GM18526 (cell line): ENCODE measurements around the gene DEDD2.

ENCODE experiments used
- POLR2A ChIP-seq: IDR thresholded peaks from 3 replicates; pipeline ENCODE4 v1.6.1; 2011; ENCODE audit not compliant: insufficient read length; ENCODE audit errors: extremely low read depth

DEDD2 gene

DNA sequence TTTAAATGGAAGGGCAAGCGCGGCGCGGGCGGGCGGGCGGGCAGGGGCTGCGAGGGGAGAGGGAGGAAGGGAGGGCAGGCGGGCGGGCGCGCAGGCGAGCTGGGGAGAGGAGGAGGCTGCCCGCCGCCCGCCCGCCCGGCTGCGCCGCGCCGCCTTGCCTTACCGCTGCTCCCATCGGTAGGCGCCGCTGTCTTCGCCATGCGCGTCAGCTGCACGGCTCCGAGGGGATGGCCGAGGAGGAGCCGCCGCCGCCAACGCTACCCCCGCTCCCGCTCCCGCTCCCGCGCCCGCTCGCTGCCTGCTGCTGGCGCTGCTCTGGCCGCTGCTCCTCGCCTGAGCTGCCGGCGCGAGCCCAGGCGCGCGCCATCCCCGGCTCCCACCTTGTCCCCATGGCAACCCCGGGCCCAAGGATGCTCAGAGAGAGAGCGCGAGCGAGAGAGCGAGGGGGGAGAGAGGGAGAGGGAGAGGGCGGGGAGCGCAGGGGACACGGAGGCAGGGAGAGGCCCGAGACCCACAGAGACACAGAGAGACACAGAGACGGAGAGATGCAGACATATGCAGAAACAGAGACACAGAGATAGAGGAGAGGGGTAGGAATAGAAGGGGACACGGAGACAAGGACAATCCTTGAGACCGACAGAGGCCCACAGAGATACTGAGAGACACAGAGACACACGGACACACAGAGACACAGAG, 40.3 kb downstream of the DEDD2 start:
- no peak for TF ChIP-seq POLR2A

DNA sequence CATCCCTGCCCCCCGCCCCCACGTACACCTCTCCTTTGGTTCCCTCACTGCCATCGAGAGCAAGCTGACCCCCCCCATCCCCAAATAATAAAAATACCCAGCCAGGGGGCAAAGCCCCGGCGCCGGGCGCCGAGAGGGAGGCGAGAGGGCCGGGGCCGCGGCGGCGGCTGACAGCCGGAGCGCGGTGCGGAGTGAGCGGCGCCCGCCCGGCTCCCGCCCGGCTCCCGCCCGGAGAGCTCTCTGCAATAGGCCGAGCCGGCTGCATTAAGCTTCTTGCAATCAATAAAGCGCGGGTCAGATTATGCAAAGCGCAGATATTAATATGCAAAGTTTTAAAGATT, 40.9 kb downstream of the DEDD2 start:
- TF ChIP-seq POLR2A = no peak

DNA sequence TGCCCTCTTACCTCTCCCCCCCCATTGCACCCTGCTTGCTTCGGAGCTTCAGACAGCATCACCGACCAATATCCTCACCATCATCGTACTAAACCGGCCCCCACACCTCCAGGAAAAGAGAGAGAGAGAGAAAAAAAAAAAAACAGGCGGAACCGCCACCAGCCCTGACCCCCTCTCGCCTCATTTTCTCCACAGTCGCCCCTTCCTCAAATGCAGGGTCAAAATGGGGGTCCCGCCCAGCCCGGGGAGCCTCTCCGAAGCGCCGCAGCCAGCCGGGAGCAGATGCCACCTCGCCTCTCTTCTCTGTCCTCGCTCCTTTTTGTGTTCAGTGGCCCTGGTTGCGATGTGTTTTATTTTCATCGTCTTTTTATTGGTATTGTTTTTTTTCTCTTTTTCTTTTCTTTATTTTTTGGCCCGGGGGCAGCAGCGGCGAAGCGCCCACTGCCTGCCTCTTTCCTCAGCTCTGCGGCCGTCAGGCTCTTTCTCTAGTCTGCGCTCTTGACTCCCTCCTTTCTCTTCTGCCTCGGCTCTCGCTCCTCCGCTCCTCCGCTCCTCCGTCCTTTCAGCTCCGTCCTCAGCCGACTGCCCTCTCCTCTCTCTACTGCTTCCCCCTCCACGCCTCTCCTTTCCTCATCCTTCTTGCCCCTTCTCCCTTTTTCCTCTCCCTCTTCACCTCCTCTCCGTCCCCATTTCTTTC, 41.4 kb downstream of the DEDD2 start:
- no peak for TF ChIP-seq POLR2A

DNA sequence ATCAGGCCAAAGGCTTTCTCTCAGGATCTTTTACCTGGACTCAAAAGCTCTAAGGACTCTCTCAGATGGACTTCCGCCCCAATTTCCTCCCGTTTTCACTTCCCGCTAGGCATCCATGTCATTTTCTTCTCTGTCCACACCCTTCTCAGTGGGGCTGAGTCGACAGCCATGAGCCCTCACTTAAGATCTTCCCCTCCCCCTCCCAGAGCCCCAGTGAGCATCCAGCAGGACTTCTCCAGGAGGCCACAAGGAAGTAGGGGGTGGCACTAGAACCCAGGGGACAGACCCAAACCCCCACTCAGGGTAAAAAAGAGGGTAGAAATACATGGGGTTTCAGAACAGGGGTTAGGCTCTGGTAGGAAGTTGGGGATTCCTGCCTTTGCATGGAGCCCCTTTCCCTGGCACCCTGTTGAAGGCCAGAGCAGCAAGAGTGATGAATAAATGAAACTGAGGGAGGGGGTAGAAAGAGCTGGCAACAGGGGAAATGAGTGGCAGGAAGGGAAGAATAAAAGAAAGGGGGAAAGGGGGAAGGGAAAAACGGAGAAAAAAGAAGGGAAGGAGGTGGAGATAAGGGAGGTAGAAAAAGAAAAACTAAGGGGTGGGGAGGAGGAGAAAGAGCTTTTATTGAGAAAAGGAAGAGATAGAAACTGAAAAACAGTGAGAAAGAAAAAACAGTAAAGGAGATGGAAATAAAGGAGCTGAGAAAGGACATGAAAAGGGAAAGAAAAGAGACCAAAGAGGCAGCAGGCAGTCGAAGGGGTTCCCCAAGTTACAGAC, 42.3 kb downstream of the DEDD2 start:
- TF ChIP-seq POLR2A = no peak

DNA sequence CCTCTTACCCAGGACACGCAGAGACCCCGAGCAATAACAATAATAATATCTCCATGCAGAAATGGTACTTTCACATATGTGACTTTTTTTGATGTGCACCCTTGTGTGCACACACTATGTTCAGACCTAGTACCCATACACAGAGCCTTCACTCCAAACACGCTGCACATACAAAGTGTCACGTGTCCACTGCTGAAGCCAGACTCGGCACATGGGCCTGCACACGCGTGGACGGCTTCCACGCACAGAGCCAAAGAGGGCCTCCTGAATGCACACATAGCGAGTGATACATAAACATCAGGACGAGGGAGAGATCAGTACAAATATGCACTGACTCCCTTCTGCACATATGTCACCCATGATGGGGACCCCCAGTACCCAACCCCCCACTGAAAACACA, 43.3 kb downstream of the DEDD2 start:
- TF ChIP-seq POLR2A = no peak

DNA sequence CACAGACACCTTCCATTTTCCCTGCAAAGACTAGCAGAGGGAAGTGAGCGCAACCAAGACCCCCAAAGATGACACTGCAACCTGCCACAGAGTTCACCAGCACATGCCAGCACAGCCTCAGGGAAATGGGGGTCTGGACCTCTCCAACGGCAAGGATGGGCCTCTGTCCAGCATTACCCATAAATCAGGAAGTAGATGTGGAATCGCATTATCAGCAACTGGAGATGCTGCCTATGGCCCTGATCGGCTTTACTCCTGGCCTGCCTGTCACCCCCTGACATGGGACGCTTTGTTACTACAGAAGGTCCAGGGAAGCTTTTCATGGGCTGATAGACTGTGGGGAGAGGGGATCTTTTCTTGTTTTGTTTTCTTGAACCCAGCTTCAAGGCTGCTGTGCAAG, 43.8 kb downstream of the DEDD2 start:
- TF ChIP-seq POLR2A = no peak

DNA sequence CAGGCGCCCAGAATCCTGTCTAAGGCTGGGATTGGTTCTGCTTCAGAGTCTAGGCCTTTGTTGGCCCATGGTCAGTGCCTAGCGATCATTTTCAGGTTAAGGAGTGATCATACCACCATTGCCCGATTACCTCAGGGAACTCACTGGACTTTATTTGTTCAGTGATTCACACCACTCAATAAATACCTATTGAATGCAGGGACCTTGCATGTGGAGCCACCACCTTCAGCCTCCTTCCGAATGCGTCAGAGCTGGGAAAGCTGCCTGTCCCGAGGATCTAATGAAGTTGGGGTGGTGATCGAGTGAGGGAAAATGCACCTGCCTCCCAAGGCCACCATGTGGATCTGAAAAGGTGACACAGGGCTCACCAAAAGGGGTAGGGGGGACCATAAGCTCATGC, 45.2 kb downstream of the DEDD2 start:
- no peak for TF ChIP-seq POLR2A

DNA sequence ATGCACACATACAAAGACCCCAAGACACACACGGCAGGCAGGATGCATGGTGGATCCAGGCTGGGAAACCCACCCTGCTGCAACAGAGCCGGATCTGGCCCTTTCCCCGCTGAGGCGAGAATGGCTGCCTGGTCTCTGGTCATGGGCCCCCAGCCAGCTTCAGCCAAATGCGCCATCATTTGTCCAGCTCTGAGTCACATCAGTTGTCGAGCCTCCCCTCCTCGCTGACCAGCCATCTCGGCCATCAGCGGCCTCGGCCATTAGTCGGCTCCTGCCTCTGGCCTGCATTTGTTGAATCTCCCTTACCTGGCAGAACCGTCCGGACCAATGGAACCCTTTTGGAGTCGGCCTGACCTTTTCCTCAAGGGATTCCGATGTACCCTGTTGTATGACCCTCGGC, 46.8 kb downstream of the DEDD2 start:
- TF ChIP-seq POLR2A = no peak

DNA sequence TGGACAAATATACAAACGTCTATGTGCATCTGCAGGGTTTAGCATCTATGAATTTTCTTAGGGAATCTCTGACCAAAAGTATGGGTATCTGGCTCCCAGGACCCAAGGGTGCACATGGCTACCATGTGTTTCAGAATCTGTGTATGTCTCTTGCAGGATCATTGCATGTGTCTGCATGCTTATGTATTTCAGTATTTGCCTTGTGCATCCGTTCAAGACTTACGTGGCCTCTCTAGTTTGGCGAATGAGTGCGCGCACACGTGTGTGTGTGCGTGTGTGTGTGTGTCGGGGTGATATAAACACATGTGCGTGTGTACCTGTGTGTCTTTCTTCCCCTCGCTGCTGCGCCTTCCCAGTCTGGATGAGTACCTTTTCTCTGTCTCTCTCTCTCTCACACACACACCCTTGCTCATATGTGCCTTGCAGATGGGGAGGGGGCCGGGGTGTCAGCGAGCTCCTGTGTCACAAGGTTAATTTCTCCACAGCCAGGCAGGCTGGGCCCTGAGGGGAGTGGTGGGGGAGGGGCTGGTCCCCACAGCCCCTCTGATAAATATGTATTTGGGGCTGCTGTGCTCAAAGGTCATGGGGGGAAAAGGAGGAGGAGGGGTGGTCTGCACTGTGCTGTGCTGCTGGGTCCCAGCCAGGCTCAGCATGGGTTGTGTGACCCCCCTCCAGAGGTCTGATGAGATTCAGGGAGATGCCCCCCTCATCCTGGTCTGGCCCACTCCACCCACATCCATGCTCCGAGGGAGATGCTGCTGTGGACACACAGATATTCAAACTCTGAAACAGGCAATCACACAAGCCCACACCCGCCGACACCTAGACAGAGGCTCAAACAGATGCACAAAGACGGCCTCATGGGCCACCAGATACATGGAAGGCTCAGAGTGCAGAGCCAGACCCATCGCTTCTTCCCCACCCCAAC, 47.7 kb downstream of the DEDD2 start:
- no peak for TF ChIP-seq POLR2A

DNA sequence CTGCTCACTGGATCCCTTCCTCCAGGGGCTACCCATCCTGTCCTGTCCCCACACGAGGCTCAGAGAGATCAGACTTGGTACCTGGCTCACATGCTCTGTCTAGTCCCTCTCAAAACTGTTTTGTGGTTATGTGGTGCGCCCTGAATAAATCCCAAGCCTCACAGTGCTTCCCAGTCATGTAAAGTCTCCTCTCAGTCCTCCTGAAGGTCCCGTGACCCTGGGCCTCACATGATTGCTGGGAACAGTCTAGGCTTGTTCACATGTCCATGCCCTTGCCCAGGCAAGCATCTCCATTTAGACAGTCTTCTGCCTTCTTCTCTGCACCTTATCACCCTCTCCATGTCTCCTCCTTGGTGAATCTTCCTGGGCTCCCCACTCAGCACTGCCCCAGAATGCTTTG, 49.3 kb downstream of the DEDD2 start:
- TF ChIP-seq POLR2A = no peak

DNA sequence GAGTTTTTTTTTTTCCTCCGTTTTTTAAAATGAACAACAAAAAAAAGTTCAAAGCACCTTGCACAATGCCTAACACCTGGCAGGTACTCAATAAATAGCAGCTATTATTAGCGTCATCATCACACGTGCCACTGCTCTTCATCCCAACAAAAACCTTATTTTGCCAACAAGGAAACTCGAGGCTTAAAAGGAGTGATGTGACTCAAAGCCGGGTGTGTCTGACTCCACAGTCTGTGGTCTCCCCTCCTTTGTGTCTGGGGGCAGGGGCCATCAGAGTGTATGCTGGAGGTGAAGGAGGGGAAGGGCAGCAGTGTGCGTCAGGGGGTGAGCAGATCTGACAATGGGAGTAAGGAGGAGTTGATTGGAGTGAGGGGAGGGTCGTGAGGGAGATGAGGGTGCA, 51.2 kb downstream of the DEDD2 start:
- TF ChIP-seq POLR2A = no peak

DNA sequence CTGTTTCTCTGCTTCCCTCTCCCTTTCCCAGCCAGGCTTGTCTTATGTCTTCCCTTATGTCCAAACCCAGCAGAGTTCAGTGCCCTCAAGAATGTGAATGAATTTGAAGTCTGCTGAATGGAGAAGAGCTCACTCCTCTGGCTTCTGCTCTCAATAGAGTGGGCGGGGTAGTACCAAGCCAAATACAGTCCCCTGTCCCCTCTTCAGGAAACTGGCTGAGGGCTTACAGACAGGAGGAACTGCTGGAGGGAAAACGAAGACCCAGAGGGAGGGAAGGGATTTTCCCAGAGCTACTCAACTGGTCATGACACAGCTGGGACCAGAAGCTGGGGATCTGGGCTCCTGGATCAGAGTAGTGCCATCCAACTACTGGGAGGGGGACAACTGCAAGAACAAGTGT, 52.3 kb downstream of the DEDD2 start:
- TF ChIP-seq POLR2A = no peak

DNA sequence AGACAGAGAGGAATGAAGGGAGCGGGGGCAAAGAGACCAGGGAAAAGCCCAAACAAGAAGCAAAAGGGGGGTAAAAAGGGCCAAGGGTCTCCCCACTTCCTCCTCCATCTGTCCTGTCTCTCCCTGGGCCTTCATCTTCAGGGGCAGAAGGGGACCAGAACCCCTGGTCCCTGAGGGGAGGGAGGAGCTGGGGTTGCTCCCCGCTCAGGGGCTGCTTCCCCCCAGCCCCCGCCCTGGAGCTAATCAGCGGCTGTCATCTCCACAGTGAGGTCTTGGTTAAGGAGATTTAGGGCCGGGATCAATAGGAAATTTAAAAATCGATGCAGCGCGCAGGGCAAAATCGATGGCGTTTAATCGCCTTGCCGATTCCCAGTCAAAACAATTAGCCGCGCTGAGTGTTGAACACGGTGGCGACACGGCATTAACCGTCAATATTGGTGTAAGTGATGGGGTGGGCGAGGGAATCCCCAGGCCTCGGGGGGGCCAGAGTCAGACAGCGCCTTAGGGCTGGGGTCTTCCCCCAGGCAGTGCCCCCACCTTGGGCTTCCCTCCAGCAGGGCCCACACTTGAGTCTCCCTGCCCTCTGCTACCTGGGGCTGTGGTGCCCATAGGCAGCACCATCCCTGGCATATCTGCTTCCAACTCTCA, 55.7 kb downstream of the DEDD2 start:
- no peak for TF ChIP-seq POLR2A

DNA sequence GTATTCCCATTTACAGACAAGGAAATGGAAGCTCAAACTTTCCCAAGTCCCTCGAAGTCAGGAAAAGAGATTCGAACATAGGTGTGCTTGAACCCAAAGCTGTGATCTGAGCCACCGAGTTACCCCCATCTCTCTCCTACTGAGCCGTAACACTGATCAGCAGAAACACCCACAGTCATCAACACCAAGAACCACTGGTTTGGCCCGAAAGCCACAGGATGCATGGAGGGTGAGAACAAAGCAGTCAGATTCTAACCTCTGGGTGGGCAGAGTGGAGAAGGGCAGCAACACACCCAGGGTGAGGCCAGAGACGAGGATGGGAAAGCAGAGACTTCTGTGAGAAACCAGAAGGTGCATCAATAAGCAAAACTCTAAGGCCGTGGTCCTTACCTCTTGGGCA, 57.5 kb downstream of the DEDD2 start:
- no peak for TF ChIP-seq POLR2A

DNA sequence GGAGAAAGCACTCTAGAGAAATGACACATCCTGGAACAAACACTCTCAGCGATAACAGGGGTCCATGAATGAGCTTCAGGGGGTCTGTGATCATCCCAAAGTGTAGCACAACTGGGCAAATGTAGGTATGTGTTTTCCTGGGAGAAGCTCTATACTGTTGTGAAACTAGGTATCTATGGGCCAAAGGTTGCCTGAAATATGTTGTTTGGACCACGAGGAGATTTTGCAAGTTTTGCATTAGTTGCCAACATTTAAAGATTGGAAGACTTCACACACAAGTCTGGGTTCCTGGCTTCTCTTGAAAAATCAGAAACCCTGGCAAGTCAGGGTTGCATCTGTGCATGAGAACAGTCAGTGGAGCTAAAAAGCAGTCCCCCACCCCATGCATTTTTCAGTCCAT, 58.6 kb downstream of the DEDD2 start:
- TF ChIP-seq POLR2A = no peak
